ENCODE measurements around the gene RABGGTA.

The RABGGTA gene

DNA sequence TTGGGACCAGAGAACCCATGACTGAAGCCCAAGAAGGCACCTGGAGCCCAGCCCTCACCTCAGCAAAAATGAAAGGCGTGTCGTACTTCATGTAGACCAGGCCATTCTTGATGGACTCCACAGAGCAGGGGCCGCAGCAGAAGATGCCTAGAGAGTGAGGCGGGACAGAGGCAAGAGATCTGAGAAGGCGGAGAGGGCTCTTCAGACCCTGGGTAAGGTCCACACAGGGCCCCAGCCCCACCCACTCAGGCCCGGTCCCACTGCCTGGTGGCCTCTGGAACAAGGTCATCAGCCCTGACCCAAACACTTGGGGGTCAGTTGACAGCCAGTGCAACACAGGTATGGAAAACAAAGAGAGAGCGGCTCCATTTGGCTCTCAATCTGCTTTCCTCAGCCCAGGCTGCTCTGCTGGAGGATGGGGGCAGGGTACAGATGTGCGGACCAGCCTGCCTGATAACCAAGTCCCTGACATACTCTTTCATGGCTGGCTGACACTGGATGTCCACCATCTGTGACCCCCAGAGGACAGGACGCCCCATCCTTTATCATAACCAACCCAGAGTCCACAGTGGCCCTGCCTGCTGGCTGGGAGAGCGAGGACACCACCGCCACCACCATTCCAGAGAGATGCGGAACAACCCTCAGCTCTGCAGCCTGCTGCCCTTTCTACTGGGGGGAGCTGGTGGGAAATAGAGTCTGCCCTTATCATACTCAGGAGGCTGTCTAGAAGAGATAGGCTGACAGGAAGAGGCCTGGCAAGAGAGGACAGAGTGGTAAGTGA lies 15.3 kb downstream of the RABGGTA start:
- ChIA-PET CTCF (interaction anchor here (0.7 to 2.7 kb wide), 8 partner anchors 9 to 52 kb away, joined by 3 to 11 read pairs (median 6); partner anchors contain the start of genes CIDEB and TINF2), POLR2A (interaction anchor here (0.7 kb wide), 1 partner anchor 43 kb away, joined by 3 read pairs; the partner anchor contains the start of gene CHMP4A)
- TF ChIP-seq, protein P1, sequence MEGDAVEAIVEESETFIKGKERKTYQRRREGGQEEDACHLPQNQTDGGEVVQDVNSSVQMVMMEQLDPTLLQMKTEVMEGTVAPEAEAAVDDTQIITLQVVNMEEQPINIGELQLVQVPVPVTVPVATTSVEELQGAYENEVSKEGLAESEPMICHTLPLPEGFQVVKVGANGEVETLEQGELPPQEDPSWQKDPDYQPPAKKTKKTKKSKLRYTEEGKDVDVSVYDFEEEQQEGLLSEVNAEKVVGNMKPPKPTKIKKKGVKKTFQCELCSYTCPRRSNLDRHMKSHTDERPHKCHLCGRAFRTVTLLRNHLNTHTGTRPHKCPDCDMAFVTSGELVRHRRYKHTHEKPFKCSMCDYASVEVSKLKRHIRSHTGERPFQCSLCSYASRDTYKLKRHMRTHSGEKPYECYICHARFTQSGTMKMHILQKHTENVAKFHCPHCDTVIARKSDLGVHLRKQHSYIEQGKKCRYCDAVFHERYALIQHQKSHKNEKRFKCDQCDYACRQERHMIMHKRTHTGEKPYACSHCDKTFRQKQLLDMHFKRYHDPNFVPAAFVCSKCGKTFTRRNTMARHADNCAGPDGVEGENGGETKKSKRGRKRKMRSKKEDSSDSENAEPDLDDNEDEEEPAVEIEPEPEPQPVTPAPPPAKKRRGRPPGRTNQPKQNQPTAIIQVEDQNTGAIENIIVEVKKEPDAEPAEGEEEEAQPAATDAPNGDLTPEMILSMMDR (IDR thresholded peaks at IDR 0.05; ENCODE audit: control extremely low read depth, extremely low read depth, low read depth, missing control alignments), result no peak
- DNase-seq (ENCODE audit: extremely low spot score), result no peak

DNA sequence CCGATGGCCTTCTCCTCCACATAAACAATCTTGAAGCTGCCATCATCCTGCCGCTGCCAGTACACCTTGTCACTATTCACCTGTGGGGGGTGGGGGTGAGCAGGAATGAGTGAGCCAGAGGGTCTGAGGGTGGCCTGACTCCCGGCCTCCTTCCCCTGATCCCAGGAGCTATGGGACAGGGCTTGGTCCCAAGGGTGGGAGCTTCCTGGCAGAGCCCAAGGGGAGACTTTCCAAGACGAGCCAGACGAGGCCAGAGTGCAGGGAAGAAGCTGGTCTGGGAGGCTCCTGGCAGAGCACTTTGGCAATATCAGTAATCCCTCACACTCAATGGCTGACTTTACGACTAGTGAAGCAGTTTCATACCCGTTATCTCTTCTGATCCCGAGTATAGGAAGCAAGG lies 16.0 kb downstream of the RABGGTA start:
- TF ChIP-seq, protein P1 (IDR thresholded peaks at IDR 0.05; ENCODE audit: control extremely low read depth, extremely low read depth, low read depth, missing control alignments), result no peak
- ChIA-PET POLR2A (no interaction called here), CTCF (interaction anchor here (1.1 to 2.7 kb wide), 4 partner anchors 13 to 53 kb away, joined by 4 to 11 read pairs (median 8); partner anchors contain the start of genes CIDEB and TINF2)
- DNase-seq (ENCODE audit: extremely low spot score), result no peak

DNA sequence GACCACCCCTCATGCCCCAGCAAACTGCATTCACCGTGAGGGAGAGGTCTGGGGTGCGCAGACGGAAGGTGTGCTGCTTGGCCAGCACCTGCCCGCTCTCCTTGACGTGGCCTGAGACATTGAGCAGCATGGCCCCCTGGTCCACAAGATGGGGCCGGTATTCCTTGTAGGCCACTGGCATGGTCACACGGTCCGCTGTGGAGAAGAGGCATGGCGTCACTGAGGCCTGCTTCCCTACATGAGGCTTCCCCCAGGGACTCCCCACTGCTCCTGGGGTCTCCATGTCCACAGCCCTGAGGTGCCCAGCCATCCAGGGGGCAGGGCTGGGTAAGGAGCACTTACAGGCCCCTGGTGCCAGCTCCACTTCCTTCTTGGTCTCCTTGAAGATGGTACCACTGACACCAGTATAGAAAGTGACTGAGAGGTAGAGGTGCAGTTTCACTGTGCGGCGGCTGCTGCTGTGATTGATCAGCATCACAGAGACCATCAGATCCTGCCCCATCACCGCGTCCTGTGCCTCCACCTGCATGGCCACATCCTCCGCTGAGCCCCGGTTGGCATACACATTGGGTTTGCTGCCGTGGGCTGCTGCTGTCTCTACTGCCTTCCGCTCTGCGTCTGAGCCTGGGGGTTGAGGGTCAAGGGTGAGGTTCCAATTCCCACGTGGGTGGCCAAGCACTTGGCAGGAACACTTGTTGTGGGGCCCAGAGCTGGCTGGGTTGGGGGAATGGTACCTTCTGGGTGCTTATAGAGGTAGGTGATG lies 16.6 kb downstream of the RABGGTA start:
- POLR2A ChIA-PET, result no interaction called here
- CTCF ChIA-PET, result interaction anchor here (1.1 to 2.7 kb wide), 4 partner anchors 12 to 53 kb away, joined by 4 to 11 read pairs (median 8); partner anchors contain the start of genes CIDEB and TINF2
- TF ChIP-seq, protein P1 (IDR thresholded peaks at IDR 0.05; ENCODE audit: control extremely low read depth, extremely low read depth, low read depth, missing control alignments), result no peak
- no peak for DNase-seq (ENCODE audit: extremely low spot score)

DNA sequence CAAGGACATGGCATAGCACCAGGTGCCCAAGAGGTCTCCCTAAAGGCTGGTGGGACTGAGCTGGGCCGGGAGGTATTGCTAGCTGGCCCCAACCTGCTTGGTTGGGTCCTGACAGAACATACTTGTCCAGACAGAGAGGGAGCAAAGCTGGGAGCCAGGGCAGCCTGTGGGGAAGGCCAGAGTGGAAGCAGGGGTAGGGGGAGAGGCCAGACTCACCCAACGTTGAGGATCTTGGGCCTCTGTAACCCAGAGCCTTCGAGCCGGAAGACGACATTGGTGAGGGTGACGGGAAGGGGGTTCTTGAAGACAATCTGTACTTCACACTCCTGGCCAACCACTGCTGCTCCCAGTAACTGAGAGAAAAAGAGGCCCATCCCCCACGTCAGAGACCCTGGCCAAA lies 17.5 kb downstream of the RABGGTA start:
- ChIA-PET POLR2A (no interaction called here), CTCF (interaction anchor here (0.6 to 4.3 kb wide), 6 partner anchors 12 to 54 kb away, joined by 3 to 36 read pairs (median 8); partner anchors contain the start of genes CIDEB, MDP1 and TINF2)
- no peak for DNase-seq (ENCODE audit: extremely low spot score)
- TF ChIP-seq, protein P1 (IDR thresholded peaks at IDR 0.05; ENCODE audit: control extremely low read depth, extremely low read depth, low read depth, missing control alignments), result no peak

DNA sequence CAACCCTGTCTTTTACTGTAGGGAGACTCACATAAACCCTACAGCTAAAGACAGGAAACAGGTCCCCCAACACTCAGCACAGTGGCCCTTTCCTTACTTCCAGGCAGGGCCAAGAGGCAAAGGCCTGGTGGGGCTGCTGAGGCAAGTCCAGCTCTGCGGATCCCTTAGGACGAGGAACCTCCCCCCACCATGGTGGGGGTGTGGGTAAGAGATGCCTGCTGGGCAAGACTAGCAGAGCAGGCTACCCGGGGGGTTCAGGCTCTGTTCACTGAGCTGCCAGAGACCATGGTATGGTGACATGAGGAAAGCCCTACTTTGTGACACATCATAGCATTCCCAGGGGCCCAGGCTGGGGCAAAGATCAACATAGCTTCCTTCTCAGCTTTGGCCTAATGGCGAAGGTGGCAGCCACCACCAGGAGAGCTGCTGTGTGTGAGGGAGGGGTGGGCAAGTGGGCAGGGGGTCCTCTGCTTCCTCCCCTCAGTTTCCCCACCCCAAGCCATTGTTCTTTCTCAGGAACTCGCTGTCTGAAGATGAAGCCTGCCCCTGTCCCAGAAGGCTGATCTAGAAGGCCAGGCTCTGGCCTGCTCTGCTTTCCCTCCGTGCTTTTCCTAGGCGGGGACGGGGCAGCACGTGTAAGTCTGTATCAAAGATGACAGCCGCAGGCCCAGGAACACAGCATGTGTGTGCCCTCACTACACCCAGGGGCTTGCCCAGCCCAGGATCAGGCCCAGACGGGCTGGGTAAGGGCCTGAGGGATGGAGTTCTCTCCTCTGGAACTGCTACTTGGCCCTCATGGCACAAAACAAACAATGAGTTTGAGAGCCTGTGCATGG lies 18.9 kb downstream of the RABGGTA start:
- CTCF ChIA-PET, result interaction anchor here (0.7 to 4.3 kb wide), 9 partner anchors 10 to 185 kb away, joined by 3 to 36 read pairs (median 11); partner anchors contain the start of genes CIDEB, DHRS1, MDP1 and NOP9
- no peak for DNase-seq (ENCODE audit: extremely low spot score)
- TF ChIP-seq, protein P1 (IDR thresholded peaks at IDR 0.05; ENCODE audit: control extremely low read depth, extremely low read depth, low read depth, missing control alignments), result no peak

More for the DNA sequence above, 18.9 kb downstream of the RABGGTA start:
- POLR2A ChIA-PET, result interaction anchor here (0.7 to 0.9 kb wide), 2 partner anchors 9 to 24 kb away, joined by 3 to 5 read pairs; no protein-coding TSS in a partner anchor
